ENCODE results near the gene CCDC191.

Gene CCDC191

DNA sequence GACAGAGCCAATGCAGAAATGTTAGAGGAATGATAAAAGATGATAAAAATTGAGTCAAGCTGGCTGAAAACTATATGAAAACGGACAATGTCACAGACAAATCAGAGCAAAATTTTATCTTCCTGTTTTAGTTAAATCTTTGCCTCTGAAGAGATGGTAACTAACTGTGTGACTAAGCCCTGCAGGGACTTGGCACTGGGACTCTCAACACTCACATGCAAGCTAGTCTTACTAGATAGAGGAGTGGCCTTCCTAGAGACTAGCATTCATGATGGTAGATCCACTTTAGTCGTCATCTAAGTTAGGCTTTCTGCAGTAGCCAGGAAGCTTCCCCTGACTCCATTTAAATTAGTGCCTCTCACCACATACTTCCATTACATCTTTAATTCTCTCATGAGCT lies 4.1 kb downstream of the CCDC191 start:
- no peak for DNase-seq

DNA sequence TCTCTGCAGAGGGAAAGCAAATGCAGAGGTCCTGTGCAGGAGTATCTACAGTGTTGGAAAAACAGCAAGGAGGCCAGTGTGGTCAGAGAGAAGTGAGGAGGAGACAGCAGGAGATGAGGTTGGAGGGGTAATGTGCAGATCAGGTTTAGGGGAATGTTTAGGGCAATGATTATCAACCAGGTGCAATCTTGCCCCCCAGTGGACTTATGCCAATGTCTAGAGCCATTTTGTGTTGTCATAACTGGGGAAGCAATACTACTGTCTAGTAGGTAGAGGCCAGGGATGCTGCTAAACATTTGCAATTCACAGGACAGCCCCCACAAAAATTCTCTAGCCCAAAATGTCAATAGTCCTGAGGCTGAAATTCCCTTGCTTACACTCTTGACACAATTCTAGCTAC lies 13.1 kb downstream of the CCDC191 start:
- DNase-seq: no peak

DNA sequence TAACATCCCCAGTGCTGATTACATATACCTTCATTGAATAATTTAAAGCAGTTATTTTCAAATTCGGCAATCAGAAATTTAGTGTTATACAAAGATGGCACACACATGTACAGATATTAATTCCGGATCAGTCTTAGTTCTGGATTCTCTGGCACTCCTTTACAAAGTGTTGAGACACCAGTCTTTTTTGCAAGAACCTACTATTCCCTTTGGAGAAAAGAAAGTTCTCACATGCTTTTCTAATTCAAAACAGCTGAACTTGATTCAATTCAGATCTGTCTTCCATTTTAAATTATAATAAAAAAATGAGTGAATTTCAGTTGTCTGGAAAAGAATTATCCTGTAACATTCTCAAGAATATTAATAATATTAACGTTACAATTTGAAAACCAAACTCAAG lies 20.4 kb downstream of the CCDC191 start:
- DNase-seq: no peak

DNA sequence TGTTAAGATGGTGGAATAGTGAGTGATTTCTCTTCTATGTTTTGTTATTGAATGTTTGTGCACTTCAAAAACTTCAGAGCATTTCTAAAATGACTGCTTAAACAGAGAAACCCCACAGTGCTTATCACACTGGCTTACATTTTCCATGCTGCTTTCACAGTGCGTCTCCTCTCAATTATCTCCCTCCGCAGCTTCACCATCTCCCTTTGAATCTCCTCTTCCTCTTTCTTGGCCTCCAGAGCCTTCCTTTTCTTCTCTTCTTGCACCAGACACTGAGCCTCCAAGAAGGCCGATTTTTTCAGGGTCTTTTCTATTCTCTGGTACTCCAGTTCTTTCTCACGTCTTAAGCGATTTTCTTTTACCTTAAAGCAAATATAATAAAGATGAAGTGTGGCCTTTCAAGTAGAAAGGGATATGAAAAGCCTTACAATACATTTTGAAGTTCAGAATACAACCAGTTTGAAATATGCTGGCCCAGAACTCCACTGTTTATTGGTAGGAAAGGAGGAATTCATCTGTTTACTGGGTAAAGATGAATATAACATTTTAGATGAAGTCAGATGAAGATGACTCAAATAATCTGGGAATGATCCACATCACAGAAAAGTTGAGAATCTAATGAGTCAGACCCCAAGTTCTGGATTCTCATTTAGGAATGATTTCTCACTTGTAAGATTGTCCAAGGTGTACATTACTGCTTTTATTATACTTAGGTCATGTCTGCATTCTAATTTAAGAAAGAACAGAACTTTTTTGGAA lies 21.4 kb downstream of the CCDC191 start:
- DNase-seq: no peak

DNA sequence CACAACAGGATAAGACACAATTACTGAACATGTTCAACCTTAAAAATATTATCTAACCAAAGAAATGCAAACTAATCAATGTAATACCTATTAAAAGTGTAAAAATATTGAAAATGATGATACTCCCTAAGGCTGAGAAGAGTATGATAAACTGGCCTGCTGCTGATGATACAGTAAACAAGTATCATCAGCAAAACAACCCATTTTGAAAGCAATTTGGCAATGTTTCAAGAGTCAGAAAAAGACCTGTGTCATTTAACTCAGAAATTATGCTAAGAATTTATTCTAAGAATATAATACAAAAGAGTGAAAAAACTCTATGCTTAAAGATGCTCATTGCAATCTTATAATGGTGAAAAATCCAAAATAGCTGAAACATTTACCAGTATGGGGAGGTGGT lies 22.1 kb downstream of the CCDC191 start:
- DNase-seq: no peak

DNA sequence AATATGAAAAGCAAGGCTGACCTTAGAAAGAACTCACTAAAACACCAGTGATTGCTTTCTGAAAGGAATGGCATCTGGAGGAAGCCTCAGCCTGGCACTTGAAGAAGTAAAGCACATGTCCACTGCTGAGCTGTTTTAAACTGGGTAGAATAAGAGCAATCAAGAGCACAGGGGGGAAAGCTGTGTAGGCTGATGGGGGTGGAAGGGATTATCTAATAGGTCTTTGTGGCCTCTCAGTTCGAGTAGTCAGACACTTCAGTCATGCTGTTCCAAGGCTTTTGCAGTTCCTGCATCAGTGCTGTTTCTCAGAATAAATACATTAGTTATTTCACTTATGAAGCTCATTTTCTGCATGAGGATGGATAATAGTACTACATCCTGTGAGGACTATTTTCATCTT lies 22.6 kb downstream of the CCDC191 start:
- DNase-seq: no peak

DNA sequence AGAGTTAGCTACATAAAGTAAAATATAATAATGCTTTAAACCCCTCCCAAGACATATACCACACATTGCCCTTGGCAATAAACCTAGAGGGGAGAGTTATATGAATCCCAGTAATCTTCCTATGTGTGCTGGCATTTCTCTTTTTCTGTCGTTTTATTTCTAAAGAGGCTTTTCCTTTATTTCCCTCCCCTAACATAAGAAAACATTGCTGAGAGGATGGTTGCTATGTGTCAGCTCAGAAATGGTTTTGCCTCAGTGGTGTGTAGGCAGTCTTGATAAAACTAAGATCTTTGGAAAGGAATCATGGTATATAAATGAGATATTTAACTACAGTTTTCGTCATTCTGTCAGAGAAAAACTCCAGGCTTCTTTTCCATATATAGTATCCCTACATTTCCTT lies 30.0 kb downstream of the CCDC191 start:
- DNase-seq: no peak

DNA sequence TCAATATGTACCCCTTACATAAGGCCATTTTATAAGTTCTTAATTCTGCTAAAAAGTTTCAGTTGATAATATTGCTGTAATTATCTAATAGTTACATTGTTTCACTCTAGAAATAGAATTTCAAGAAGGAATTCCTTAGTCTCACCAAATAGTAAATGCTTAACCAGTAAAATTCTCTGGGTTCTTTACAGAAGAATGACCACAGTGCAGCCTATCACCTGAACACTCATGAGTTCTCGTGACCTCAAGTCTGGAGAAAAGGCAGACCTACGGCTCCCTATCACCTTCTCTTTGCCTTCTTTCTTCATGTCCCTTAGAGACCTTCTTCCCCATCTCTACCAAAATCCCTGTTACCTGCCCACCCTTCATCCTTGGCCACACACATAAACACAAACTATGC lies 30.9 kb downstream of the CCDC191 start:
- DNase-seq: no peak

DNA sequence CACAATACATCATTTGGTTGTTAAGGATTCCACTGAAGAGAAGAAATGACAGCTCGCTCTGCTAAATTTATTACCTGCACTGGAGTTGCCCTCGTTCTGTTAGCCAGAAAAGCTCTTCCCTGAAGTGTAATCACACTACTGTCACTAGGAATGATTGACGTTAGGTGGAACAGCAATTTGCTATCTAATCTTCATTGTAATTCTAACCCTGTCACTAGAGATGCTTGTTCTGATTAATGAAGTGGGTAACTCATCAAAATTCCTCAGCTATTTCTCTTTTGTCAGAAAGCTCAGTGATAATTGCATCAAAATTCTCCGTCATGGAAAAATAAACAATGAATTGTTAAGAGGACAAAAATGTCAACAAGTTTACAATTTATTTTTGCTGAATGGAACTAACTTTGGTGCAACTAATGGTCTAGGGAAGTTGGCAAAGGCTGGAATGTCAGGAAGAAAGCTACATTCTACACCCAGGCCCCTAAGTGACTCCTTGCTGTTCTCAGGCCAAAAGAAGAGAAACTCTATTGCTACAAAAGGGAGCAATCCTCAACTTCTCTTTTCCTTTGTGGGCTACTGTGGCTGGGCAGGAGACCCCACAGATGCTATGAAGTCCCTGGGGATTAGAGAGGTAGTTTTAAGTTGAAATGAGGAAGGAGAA lies 34.1 kb downstream of the CCDC191 start:
- no peak for DNase-seq

DNA sequence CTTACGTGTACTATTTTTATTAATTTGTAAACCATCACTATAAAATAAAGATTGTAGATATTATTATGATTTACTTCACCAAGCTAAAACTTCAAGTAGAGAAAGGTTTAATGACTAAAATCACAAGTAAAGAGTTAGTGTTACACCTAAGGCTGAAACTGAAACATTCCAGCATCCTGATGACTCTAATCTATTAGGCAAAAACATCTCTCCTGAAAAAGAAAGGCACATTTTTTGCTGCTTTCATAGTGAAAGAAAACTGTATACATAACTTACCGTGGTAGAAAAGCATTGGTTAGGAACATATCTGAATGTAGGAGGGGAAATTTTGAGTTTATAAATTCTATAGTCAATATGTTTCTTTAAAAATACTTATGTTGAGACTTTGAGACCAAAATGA lies 35.4 kb downstream of the CCDC191 start:
- DNase-seq: no peak

DNA sequence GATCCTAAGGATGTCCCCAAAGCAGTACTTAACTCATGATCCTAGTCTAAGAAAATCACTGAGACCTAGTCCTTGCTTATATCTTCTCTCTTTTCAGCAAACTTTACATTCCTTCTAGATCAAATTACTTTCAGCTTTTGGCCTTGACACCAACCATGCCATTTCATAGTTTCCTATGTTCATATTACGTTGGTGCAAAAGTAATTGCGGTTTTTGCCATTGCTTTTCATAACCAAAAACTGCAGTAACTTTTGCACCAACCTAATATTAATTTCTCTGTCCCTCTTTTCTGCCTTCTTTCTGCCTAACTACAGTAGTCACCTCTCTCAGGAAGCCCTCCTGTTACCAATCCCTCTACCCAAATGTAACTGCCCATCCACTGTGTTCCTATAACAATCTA lies 36.8 kb downstream of the CCDC191 start:
- no peak for DNase-seq

DNA sequence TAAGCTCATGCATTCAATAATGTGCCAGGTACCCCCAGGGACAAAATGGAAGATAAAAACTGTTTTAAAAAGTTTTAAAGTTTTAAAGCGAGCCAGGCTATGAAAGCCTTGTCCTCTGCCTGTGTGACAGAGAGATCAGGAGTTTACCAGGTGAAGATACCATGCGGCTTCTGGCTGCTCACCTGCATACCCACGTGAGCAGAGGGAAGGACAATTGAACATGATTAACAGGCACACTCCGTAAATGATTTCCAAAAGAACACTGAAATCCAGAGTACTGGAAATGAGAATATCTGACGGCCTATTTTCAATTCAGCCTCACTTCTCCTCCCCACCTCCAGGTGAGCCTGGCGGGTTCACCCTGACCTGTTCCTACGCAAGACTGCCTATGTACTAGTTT lies 42.1 kb downstream of the CCDC191 start:
- no peak for DNase-seq

DNA sequence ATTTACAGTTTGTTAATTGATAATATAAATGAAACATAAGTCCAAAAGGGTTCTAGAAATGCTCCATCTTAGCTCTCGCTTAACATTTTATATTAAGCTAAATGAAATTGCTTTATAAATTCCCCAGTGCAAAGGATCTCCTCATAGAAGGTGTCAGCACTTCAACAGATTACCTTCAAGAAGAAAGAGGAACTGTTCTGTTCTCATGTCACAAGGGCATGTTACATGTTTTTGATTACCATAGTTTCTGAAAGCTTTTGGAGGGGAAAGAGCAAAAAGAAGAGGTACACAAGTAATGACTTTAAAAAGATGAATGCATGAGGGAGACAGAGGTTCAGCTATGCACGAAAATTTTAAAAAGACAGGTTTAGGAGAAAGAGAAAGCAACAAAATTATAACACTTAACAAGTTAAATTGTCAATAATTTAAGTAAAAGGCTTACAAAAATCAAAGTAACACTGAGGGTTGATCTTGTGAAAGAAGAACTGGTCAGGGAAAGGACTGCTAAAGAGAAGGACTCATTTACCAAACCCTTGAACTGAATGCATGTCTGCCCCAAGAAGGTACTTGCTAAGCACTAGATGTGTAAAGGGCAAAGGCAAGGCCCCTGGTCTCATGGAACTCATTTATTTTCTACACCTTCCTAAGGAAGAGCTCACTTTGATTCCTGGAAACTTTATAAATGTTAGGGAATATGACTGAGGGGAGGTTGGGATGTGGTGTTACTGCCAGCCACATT lies 45.1 kb downstream of the CCDC191 start:
- no peak for DNase-seq

DNA sequence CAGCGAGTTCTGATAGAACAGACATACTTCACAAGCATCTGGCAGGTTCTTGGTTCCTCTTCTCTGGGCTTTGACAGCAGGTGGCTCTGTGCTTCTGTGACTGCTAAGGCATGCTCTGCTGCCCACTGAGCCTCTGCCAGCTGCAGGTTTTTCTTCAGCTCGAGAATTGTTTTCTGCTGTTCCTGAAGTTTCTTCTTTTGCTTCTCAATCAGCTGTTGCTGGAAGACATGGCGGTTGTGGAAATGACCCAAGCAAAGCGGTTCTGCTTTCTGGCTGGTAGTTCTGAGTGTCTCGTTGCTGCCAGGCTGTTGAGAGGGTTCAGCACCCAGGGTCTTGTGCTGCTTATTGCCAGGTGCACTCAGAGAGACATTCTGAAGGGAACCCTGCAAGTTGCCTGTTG lies 50.8 kb downstream of the CCDC191 start:
- DNase-seq: no peak

DNA sequence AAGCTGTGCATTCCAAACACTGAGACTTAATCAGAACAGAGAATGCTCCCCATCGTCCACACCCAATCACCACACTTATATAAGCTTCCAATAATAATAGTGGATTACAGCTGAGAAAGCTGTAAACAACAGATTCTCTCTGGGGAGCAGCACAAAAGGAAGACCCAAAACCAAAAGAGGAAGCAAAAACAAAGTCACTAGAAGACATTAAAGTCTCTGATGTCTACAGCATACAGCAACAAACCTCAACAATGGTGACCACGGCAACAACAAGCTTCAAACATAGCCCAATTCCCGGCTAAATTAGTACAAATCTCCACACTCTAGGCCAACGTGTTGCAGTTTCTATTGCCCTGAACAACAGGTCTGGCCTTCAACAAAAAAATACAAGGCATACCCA lies 70.8 kb downstream of the CCDC191 start:
- DNase-seq: no peak

DNA sequence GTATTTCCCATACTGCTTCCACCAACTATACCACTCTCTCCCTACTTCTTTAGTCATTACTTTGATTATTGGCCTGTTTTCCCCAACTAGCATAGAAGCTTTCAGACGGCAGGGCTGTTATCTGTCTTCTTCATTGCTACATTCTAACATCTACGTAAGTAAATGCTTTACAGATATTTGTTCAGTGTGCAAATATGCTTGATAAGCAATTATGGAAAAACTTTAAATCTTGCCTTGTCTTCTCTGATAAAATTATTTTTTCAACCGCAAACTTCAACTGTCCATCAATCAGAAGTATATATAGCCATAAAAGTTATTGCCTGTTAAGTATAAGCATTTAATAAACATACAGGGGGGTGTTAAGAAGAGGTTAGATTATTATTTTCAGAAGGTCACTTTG lies 72.8 kb downstream of the CCDC191 start:
- DNase-seq: no peak

DNA sequence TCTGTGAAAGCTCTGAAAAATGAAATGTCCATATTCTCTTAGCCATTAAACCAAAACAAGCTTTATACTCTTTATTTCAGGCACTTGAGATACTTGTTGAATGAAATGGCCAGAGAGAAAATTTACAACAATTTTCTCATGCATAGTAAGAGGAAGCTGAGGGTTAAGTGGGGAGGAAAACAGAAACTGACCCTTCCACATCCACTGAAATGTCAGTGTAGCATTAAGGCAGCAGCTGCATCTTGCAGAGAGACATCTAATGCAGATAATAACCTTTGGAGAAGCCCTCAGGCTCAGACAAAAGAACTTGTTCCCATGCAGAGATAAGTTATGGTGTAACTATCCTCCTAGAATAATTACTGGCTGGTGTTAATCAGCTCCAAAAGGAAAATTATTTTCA lies 74.5 kb downstream of the CCDC191 start:
- no peak for DNase-seq

DNA sequence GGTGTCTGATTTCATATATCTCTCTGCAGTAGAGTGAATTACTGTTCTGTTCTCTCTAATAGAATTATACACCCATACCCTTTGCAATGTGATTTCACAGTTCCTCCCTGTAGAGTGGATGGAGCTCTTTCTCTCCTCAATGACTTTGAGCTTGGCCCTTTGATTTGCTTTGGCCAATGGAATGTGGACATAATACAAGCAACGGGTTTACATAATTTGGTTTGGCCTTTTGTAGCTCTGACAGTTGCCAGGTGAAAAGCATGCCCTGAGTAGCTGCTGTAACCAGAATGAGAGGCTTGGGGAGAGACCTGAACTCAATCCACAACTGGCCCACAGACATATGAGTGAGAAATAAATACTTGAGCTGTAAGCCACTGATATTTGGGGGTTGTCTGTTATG lies 76.4 kb downstream of the CCDC191 start:
- no peak for DNase-seq

DNA sequence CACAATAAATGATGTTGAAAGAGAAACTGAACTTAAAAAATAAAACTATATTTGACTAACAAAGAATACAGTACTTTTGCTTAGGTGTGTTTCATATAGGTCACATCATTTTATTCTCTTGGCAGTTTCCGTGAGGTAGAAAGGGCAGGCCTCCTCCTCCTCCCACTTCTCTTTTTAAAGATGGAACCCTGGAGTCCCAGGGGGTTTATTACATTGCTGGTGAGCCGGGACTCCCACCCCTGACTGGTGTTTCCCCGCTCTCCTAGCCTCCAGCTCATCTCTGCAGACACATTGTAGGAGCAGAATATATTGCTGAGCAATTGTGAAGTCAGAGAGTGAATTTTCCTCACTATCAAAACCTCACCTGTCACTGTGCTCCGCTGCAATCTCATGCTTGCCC lies 78.5 kb downstream of the CCDC191 start:
- DNase-seq: no peak

DNA sequence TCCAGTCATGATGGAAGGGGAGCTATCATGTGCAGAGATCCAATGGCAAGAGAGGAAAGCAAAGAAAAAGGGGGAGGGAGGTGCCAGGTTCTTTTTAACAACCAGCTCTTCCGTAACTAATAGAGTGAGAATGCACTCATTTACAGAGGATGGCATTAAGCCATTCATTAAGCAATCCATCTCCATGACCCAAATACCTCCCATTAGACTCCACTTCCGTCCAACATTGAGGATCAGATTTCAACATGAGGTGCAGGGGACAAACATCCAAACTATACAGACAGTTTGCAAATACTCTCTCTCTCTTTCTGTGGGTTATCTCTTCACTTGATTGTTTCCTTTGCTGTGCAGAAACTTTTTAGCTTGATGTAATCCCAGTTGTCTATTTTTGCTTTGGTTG lies 87.3 kb downstream of the CCDC191 start:
- DNase-seq: no peak

DNA sequence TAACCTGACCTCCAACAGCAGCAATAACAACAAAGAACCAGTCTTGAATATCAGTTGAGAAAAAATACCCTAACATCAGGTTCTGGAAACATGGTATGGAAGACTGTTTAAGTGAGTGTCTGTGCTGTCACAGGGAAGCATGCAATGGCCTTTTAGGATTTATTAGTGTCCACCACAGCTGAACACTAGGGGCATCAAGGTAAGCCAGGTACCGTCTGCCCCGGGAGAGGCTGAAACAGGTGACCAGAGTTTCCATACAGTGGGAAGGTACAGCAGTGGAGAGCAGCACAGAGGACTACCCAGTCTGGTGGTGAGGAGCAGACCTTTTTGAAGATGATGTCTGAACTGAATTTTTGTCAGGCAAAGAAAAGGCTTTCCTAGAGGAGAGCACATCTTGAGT lies 90.2 kb downstream of the CCDC191 start:
- DNase-seq: no peak

DNA sequence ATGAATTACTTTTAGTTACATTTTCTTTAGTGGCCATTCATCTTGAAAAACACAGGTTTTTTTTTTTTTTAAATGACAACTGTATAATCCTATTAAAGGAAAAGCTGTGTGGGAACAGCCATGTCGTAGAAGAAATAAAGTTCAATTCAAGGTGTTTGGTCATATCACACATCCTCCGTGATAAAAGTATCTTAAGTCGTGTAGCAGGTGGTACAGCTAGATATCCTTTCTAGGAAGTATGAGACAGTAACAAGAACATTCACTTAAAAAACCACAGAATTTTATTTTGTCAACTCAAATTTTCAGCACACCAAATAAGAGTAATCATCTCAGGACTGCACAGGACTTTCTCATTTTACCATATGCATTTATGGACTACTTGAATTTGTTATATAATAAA lies 92.4 kb downstream of the CCDC191 start:
- no peak for DNase-seq

DNA sequence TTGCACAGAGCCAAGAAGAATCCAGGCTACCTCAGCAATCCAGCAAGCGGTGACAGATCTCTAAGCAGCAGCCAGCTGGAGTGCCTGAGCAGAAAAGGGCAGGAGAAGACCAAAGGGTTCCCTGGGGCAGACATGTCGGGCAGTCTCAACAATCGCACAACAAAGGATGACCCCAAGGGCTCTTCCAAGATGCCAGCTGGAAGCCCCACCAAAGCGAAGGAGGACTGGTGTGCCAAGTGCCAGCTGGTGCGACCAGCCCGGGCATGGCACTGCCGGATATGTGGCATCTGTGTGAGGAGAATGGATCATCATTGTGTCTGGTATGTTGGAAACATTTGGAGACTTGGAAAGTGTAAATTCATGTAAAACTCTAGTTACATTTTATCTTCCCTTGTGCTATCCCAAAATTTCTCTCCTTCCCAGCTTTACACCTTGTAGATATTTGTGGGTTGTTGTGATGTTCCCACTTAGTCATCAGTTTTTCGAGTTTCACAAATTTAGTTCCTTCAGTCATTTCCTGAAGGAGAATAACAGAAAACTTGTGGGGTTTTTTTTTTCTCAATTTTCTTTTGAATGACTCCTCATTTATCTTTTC lies 102.1 kb downstream of the CCDC191 start:
- DNase-seq: no peak

DNA sequence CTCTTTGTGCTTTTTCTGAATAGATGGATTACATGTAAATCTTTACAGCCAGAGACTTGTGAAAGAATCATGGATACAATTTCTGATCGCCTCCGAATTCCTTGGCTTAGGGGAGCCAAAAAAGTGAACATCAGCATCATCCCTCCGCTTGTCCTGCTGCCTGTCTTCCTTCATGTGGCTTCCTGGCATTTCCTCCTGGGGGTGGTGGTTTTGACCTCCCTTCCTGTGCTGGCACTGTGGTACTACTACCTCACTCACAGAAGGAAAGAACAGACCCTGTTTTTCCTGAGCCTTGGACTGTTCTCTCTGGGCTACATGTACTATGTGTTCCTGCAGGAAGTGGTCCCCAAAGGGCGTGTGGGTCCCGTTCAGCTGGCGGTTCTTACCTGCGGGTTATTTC lies 102.6 kb downstream of the CCDC191 start:
- no peak for DNase-seq
